Purkinje cell (primary cell): Measurements from ENCODE around the gene PNISR. TPM values are rescaled to one million over a fixed set of nuclear protein-coding genes. Genes with fewer than 3 reads are reported as not detected.

Experiments
- polyA plus RNA-seq: library from polyadenylated mRNA; unstranded; fragments of >200 nt; fragmentation: Nextera tagmentation; gene quantifications from 2 replicates; pipeline ENCODE4 v1.2.1, GENCODE V29; 2014

PNISR gene, protein sequence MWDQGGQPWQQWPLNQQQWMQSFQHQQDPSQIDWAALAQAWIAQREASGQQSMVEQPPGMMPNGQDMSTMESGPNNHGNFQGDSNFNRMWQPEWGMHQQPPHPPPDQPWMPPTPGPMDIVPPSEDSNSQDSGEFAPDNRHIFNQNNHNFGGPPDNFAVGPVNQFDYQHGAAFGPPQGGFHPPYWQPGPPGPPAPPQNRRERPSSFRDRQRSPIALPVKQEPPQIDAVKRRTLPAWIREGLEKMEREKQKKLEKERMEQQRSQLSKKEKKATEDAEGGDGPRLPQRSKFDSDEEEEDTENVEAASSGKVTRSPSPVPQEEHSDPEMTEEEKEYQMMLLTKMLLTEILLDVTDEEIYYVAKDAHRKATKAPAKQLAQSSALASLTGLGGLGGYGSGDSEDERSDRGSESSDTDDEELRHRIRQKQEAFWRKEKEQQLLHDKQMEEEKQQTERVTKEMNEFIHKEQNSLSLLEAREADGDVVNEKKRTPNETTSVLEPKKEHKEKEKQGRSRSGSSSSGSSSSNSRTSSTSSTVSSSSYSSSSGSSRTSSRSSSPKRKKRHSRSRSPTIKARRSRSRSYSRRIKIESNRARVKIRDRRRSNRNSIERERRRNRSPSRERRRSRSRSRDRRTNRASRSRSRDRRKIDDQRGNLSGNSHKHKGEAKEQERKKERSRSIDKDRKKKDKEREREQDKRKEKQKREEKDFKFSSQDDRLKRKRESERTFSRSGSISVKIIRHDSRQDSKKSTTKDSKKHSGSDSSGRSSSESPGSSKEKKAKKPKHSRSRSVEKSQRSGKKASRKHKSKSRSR
- 121 and 126 TPM in 2 replicates for polyA plus RNA-seq

DNA sequence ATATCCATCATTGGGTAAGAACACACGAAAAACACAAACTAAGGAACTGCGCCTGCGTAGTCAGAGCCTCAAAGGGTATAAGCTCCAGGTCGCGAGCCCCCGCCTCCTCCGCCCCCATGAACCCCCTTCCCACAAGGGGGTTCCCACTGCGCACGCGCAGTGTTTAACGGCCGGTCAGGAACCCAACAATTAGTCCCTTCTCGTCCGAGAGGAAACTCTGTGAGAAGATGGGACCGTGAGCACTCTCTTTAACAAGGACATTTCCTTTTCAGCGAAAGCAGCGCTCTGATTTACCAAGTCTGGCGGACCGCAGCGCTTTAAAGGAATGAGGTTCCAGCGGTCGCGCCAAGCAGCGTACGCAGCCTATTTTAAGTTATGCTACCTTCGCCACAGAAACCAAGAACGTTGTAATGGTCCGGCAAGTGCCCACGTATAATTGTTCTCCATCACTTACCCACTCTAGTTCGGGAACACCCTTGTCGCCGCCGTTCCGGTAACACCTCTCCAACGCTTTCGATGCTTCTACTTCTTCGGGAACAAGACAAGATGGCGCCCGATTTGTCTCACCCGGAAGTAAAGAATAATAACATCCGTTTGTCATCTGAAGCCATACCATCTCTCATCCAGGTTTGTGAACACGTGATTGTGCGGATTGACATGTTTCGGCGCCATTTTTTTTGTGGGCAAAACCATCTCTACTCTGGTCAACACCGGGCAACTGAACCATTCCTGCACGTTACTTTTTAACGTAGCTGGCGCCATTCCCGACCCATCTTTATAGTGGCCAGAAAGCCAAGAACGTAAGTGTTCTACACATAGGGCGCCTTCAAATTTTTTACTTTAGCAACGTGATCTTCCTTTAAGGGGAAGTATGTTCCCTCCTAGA, at the start of gene PNISR:
Gene PNISR, minus strand, starts transcription at position 548 of the 886 bp plus-strand sequence. CDS start 10,649 bp downstream, outside the sequence.

DNA sequence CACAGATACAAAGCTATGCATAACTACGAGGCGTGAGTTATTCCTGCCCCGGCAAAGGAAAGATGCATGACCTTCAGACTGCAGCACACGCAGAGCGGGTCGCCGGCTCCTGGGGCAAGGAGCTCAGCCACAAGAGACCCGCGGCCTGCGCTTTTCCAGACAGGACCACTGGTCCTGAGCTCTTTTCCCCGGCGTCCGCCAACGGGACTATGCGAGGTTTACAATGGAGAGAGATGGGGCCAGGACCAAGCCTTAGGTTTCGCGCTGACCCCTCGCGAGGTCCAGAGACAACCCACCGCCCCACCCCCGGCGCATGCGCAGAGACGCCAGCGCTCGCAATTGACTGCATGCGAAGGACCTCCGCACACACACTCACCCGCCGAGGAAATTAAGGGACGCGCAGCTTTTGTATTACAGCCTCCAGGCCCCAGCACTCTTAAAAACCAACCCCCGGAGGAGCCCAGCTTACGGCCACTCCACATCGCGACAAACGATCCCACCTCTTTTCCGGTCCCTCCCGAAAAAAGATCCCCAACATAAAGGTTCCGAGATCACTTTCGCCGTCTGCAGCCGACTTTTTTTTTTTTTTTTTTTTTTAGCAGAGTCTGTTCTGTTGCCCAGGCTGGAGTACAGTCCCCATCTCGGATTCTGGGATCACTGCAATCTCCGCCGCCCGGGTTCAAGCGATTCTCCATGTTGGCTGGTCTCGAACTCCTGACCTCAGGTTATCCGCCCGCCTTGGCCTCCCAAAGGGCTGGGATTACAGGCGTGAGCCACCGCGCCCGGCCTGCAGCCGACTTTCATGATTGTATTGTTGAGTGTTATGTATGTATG, 31.2 kb downstream of the PNISR start, which contains the start of gene COQ3:
Gene COQ3, minus strand, starts transcription at position 498 of the 834 bp plus-strand sequence. Its CDS starts 16 bp downstream, at position 482.

DNA sequence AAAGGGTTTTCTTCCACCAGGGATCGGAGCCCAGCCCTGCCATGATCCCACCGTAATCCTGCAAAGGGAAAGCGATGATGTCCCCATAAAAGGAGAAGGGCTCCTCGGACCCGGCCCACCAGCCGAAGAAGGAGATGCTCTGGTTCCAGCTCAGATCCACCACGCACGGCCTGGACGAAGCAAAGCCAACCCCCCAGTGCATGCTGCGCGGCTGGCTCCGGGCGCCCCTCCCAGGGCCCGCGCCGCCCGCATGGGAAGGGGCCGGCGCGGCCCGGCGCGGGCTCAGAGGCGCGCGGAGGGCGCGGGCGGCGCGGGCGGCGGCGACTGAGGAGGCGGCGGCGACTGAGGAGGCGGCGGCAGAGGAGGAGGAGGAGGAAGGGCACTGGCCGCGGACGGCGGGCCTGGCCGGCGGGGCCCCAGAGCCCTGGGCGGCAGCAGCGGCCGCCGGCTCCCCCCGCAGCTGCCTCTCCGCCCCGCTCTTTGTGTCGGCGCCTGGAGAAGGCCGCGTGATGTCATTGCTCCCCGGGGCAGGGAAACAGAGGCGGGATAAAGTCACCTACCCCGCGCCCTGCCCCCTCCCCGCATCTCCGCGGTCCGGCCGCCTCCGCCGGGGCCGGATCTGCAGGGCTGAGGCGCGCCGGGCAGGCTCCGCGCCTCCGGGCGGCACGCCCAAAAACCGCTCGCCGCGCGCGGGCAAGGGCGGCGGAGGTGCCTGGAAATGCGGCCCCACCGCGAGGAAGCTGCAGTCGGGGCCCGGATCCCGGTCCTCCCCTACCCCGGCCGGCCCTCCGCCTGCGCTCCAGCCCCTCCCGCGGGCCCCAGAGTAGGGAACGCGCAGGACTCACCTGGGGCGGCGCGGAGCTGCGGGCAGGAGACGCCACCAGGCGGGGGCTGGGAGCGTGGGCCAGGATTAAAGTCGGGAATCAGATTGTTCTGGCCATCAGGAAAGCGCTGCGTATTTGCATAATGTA, 75.7 kb downstream of the PNISR start, which contains the start of gene FAXC:
Gene FAXC, minus strand, starts transcription at position 504 of the 971 bp plus-strand sequence. Its CDS starts 302 bp downstream, at position 202.

Other genes with a start within 250 kb of the PNISR start
- gene FAXC, start 75.6 kb downstream of the PNISR start, polyA plus RNA-seq = 33.6 and 36.1 TPM in 2 replicates
- gene COQ3, start 31.1 kb downstream of the PNISR start, polyA plus RNA-seq = 48.5 and 65.9 TPM in 2 replicates
- gene USP45, start 90.1 kb upstream of the PNISR start, polyA plus RNA-seq = 17.6 and 26.4 TPM in 2 replicates
- 144 and 148 TPM in 2 replicates for gene CCNC, start 143.4 kb upstream of the PNISR start, polyA plus RNA-seq
- gene PRDM13, start 181.5 kb upstream of the PNISR start, polyA plus RNA-seq = not detected in 2 replicates